Endothelial cell of umbilical vein (primary cell): ENCODE data around the gene STARD5.

Experiments
- EZH2 ChIP-seq: IDR thresholded peaks from 2 replicates; pipeline ENCODE4 v1.6.1; 2012; ENCODE audit warnings: borderline replicate concordance, low read depth, mild to moderate bottlenecking, moderate library complexity, low read length, inconsistent platforms; ENCODE audit not compliant: severe bottlenecking
- JUN ChIP-seq: IDR thresholded peaks from 2 replicates; pipeline ENCODE4 v1.6.1; 2011; ENCODE audit warnings: borderline replicate concordance, low read depth; ENCODE audit not compliant: insufficient read length, insufficient read depth
- POLR2A ChIP-seq: IDR thresholded peaks from 2 replicates; pipeline ENCODE4 v1.6.1; 2012; ENCODE audit warnings: low read depth, mild to moderate bottlenecking, control low read depth, low read length
- POLR2AphosphoS5 ChIP-seq: IDR thresholded peaks from 2 replicates; pipeline ENCODE4 v1.6.1; 2012; ENCODE audit warnings: low read depth, mild to moderate bottlenecking, control low read depth, low read length, moderate library complexity; ENCODE audit not compliant: insufficient read depth
- TF ChIP-seq, protein P1 (sequence below), 2 donors: IDR thresholded peaks; 1 replicate in 1 of 2; 2 replicates in 1 of 2; pipeline ENCODE4 v1.5.1; 2011; ENCODE audit warnings: low read length in 2 of 2, mild to moderate bottlenecking in 2 of 2, moderate library complexity in 2 of 2, control low read depth in 1 of 2, inconsistent platforms in 1 of 2, low read depth in 1 of 2; ENCODE audit not compliant: insufficient read depth in 1 of 2; ENCODE audit errors: extremely low read depth in 1 of 2
- TF ChIP-seq, protein P2 (sequence below): IDR thresholded peaks from 2 replicates; pipeline ENCODE4 v1.6.1; 2011; ENCODE audit not compliant: insufficient read depth, insufficient read length

DNA sequence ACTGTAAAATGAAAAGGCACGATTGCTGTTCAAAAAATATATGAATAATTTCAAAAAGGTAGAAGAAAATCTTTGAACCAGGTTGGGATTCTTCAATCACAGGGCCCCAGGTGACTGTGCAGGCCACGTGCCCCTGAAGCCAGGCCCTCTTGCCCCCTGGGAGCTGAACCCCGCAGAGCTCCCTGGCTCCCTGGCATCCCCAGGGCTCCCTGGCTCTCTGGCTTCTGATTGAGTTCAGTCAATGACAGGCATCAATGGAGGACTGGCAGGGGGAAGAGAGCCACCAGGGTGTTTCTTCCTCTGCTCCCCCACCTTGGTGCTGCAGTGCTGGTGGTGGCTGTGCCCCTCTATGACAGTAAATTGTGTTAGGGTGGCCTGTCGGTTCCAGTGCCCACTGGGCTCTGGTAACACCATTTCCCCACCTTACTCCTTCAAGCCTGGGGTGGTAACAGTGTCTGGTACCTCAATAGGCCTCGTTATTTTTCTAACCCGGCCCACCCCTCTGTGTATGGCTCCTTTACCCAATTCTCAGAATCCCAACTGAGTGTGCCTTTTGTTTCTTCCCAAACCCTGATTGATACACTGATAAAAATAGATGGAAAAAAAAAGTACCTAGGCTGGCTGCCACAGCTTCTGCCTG is 62.6 kb downstream of the STARD5 start:
- TF ChIP-seq, protein P1, sequence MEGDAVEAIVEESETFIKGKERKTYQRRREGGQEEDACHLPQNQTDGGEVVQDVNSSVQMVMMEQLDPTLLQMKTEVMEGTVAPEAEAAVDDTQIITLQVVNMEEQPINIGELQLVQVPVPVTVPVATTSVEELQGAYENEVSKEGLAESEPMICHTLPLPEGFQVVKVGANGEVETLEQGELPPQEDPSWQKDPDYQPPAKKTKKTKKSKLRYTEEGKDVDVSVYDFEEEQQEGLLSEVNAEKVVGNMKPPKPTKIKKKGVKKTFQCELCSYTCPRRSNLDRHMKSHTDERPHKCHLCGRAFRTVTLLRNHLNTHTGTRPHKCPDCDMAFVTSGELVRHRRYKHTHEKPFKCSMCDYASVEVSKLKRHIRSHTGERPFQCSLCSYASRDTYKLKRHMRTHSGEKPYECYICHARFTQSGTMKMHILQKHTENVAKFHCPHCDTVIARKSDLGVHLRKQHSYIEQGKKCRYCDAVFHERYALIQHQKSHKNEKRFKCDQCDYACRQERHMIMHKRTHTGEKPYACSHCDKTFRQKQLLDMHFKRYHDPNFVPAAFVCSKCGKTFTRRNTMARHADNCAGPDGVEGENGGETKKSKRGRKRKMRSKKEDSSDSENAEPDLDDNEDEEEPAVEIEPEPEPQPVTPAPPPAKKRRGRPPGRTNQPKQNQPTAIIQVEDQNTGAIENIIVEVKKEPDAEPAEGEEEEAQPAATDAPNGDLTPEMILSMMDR (IDR thresholded peaks at IDR 0.05; ENCODE audit: extremely low read depth in 1 of 2, insufficient read depth in 1 of 2, low read depth in 1 of 2, low read length in 2 of 2) = no peak
- no peak for TF ChIP-seq POLR2A
- TF ChIP-seq, protein P2, sequence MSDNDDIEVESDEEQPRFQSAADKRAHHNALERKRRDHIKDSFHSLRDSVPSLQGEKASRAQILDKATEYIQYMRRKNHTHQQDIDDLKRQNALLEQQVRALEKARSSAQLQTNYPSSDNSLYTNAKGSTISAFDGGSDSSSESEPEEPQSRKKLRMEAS = no peak
- TF ChIP-seq EZH2 = no peak
- no peak for TF ChIP-seq JUN
- TF ChIP-seq POLR2AphosphoS5 = no peak
